Skeletal muscle satellite cell (primary cell): ENCODE measurements around the gene SORCS2.

Experiments used
- H3K27me3 ChIP-seq: 2 replicates; pipeline ENCODE4 v1.7.0; 2013; ENCODE audit warnings: low read length; ENCODE audit not compliant: control insufficient read depth, insufficient read depth
- H3K36me3 ChIP-seq: 2 replicates; pipeline ENCODE4 v1.7.0; 2013; ENCODE audit warnings: mild to moderate bottlenecking, control low read depth, low read length; ENCODE audit not compliant: insufficient read depth
- H3K4me1 ChIP-seq: 2 replicates; pipeline ENCODE4 v1.7.0; 2013; ENCODE audit warnings: low read length; ENCODE audit not compliant: control insufficient read depth, insufficient read depth
- H3K4me2 ChIP-seq: 2 replicates; pipeline ENCODE4 v1.7.0; 2013; ENCODE audit warnings: mild to moderate bottlenecking, low read length
- H3K4me3 ChIP-seq: 2 replicates; pipeline ENCODE4 v1.7.0; 2013; ENCODE audit warnings: low read length
- H3K9ac ChIP-seq: 2 replicates; pipeline ENCODE4 v1.7.0; 2013; ENCODE audit warnings: mild to moderate bottlenecking, low read depth, low read length, moderate library complexity
- H3K9me3 ChIP-seq: replicated peaks from 2 replicates; pipeline ENCODE4 v1.7.0; 2013; ENCODE audit warnings: mild to moderate bottlenecking, control low read depth, low read length

The SORCS2 gene

GRCh38 chr4:7750523-7750922 lies 558.2 kb downstream of the SORCS2 start:
- no peak overlapping the region for H3K4me3 ChIP-seq
- no peak overlapping the region for H3K4me2 ChIP-seq
- no peak overlapping the region for H3K9ac ChIP-seq
- no peaks in the 10 kb centered on the region for H3K36me3 ChIP-seq
- no peaks in the 10 kb centered on the region for H3K4me1 ChIP-seq
- no peaks in the 10 kb centered on the region for H3K27me3 ChIP-seq
- no peaks in the 10 kb centered on the region for H3K9me3 ChIP-seq

- no peak overlapping the region for H3K9ac ChIP-seq
- no peak overlapping the region for H3K4me2 ChIP-seq
- H3K4me1 ChIP-seq = no peaks in the 10 kb centered on the region
- no peaks in the 10 kb centered on the region for H3K36me3 ChIP-seq
- H3K27me3 ChIP-seq = no peaks in the 10 kb centered on the region
- H3K4me3 ChIP-seq = no peak overlapping the region
- H3K9me3 ChIP-seq = no peaks in the 10 kb centered on the region
These were observed 558.6 kb downstream of the SORCS2 start for GRCh38 chr4:7750972-7751371.

- no peaks in the 10 kb centered on the region for H3K27me3 ChIP-seq
These were observed 560.3 kb downstream of the SORCS2 start for GRCh38 chr4:7752649-7753048.

GRCh38 chr4:7753271-7753670 lies 560.9 kb downstream of the SORCS2 start:
- H3K27me3 ChIP-seq = no peaks in the 10 kb centered on the region
- no peak overlapping the region for H3K4me2 ChIP-seq
- no peaks in the 10 kb centered on the region for H3K4me1 ChIP-seq
- no peak overlapping the region for H3K4me3 ChIP-seq
- H3K9me3 ChIP-seq = no peaks in the 10 kb centered on the region
- H3K36me3 ChIP-seq = peaks cover 15% of the 10 kb centered on the region
- H3K9ac ChIP-seq = no peak overlapping the region

More at GRCh38 chr4:7752649-7753048, 560.3 kb downstream of the SORCS2 start:
- no peaks in the 10 kb centered on the region for H3K4me1 ChIP-seq
- H3K36me3 ChIP-seq = peaks cover 12% of the 10 kb centered on the region
- H3K9ac ChIP-seq = no peak overlapping the region
- H3K4me2 ChIP-seq = no peak overlapping the region
- no peaks in the 10 kb centered on the region for H3K9me3 ChIP-seq
- no peak overlapping the region for H3K4me3 ChIP-seq

- Histone ChIP-seq H3K27me3 (no peaks in the 10 kb centered on the region), H3K9ac (no peak overlapping the region), H3K4me1 (no peaks in the 10 kb centered on the region), H3K4me2 (no peak overlapping the region), H3K36me3 (peaks cover 15% of the 10 kb centered on the region), H3K4me3 (no peak overlapping the region), H3K9me3 (no peaks in the 10 kb centered on the region)
These were observed 561.7 kb downstream of the SORCS2 start for GRCh38 chr4:7753931-7754465.

- H3K27me3 ChIP-seq = no peaks in the 10 kb centered on the region
- peaks cover 18% of the 10 kb centered on the region for H3K36me3 ChIP-seq
- no peaks in the 10 kb centered on the region for H3K4me1 ChIP-seq
- H3K4me3 ChIP-seq = no peak overlapping the region
- H3K4me2 ChIP-seq = no peak overlapping the region
- no peak overlapping the region for H3K9ac ChIP-seq
- no peaks in the 10 kb centered on the region for H3K9me3 ChIP-seq
These were observed 562.4 kb downstream of the SORCS2 start for GRCh38 chr4:7754565-7755262.

- Histone ChIP-seq H3K9ac (no peak overlapping the region), H3K36me3 (peaks cover 24% of the 10 kb centered on the region), H3K4me1 (no peaks in the 10 kb centered on the region), H3K27me3 (no peaks in the 10 kb centered on the region), H3K9me3 (no peaks in the 10 kb centered on the region), H3K4me3 (no peak overlapping the region), H3K4me2 (no peak overlapping the region)
These were observed 563.2 kb downstream of the SORCS2 start for GRCh38 chr4:7755561-7755960.

GRCh38 chr4:7756071-7756470 lies 563.7 kb downstream of the SORCS2 start:
- Histone ChIP-seq H3K9ac (no peak overlapping the region), H3K4me3 (no peak overlapping the region), H3K4me2 (no peak overlapping the region), H3K36me3 (peaks cover 29% of the 10 kb centered on the region), H3K27me3 (no peaks in the 10 kb centered on the region), H3K9me3 (no peaks in the 10 kb centered on the region), H3K4me1 (no peaks in the 10 kb centered on the region)

GRCh38 chr4:7756561-7757355 lies 564.4 kb downstream of the SORCS2 start:
- no peaks in the 10 kb centered on the region for H3K9me3 ChIP-seq
- no peaks in the 10 kb centered on the region for H3K27me3 ChIP-seq
- no peaks in the 10 kb centered on the region for H3K4me1 ChIP-seq
- H3K36me3 ChIP-seq = peaks cover 35% of the 10 kb centered on the region
- H3K9ac ChIP-seq = no peak overlapping the region
- no peak overlapping the region for H3K4me2 ChIP-seq
- H3K4me3 ChIP-seq = no peak overlapping the region

- peaks cover 45% of the 10 kb centered on the region for H3K36me3 ChIP-seq
- no peak overlapping the region for H3K4me3 ChIP-seq
- H3K9me3 ChIP-seq = no peaks in the 10 kb centered on the region
- no peaks in the 10 kb centered on the region for H3K27me3 ChIP-seq
- no peaks in the 10 kb centered on the region for H3K4me1 ChIP-seq
- H3K9ac ChIP-seq = no peak overlapping the region
- H3K4me2 ChIP-seq = no peak overlapping the region
These were observed 565.4 kb downstream of the SORCS2 start for GRCh38 chr4:7757501-7758471.

GRCh38 chr4:7758476-7758875 lies 566.1 kb downstream of the SORCS2 start:
- Histone ChIP-seq H3K9me3 (no peaks in the 10 kb centered on the region), H3K4me2 (no peak overlapping the region), H3K4me1 (no peaks in the 10 kb centered on the region), H3K9ac (no peak overlapping the region), H3K4me3 (no peak overlapping the region), H3K27me3 (no peaks in the 10 kb centered on the region), H3K36me3 (peaks cover 51% of the 10 kb centered on the region)
